ENCODE results near the gene TRIM14.

DNA sequence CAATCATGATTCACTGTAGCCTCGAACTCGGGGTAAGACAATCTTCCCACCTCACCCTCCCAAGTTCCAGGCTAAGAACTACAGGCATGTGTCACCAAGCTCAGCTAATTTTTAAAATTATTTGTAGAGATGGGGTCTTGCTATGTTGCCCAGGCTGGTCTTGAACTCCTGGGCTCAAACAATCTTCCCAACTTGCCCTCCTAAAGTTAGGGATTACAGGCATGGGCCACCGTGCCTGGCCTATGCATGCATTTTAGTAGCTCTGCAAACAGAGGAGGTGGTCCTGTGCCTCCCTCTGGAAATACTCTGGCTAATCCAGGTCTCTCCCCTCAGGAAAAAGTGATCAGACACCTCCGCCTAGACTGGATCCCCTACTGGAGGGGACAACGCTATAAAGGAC is 21.5 kb upstream of the TRIM14 start:
- TF ChIP-seq, protein P1, sequence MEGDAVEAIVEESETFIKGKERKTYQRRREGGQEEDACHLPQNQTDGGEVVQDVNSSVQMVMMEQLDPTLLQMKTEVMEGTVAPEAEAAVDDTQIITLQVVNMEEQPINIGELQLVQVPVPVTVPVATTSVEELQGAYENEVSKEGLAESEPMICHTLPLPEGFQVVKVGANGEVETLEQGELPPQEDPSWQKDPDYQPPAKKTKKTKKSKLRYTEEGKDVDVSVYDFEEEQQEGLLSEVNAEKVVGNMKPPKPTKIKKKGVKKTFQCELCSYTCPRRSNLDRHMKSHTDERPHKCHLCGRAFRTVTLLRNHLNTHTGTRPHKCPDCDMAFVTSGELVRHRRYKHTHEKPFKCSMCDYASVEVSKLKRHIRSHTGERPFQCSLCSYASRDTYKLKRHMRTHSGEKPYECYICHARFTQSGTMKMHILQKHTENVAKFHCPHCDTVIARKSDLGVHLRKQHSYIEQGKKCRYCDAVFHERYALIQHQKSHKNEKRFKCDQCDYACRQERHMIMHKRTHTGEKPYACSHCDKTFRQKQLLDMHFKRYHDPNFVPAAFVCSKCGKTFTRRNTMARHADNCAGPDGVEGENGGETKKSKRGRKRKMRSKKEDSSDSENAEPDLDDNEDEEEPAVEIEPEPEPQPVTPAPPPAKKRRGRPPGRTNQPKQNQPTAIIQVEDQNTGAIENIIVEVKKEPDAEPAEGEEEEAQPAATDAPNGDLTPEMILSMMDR (IDR thresholded peaks at IDR 0.05) = no peak
- TF ChIP-seq BHLHE40 (IDR thresholded peaks at IDR 0.05; ENCODE audit: low read depth, low read length) (no peak), POLR2A (IDR thresholded peaks at IDR 0.05; ENCODE audit: low read length) (no peak), EP300 (IDR thresholded peaks at IDR 0.05) (no peak), MYC (IDR thresholded peaks at IDR 0.05; ENCODE audit: borderline replicate concordance, low read length) (no peak), CHD2 (IDR thresholded peaks at IDR 0.05; ENCODE audit: low read length, partially characterized antibody) (no peak), ZNF302 (CRISPR knock-in tag; IDR thresholded peaks at IDR 0.05) (no peak), NR3C1 (IDR thresholded peaks at IDR 0.05) (no peak)
- TF ChIP-seq, protein P2, sequence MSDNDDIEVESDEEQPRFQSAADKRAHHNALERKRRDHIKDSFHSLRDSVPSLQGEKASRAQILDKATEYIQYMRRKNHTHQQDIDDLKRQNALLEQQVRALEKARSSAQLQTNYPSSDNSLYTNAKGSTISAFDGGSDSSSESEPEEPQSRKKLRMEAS (IDR thresholded peaks at IDR 0.05) = no peak
